SK-N-SH (cell line): ENCODE measurements around the gene TGM2.

ENCODE experiments used
- CHD2 ChIP-seq: fragments of 150-350 bp; IDR thresholded peaks from 2 replicates; pipeline ENCODE4 v1.6.1; 2018; ENCODE audit warnings: low read length; ENCODE audit not compliant: partially characterized antibody
- ELF1 ChIP-seq: IDR thresholded peaks from 2 replicates; pipeline ENCODE4 v1.4.0; 2012
- MXI1 ChIP-seq: IDR thresholded peaks from 2 replicates; pipeline ENCODE4 v1.6.1; 2012; ENCODE audit warnings: mild to moderate bottlenecking, low read depth, low read length, improper control_type of control experiment
- RAD21 ChIP-seq: IDR thresholded peaks from 2 replicates; pipeline ENCODE4 v1.6.1; 2012; ENCODE audit warnings: mild to moderate bottlenecking, low read length
- RCOR1 ChIP-seq: fragments of 150-350 bp; IDR thresholded peaks from 2 replicates; pipeline ENCODE4 v1.6.1; 2017; ENCODE audit warnings: antibody characterized with exemption, low read length
- TF ChIP-seq, protein P1 (sequence below): fragments of 200-600 bp; sonication (generic); IDR thresholded peaks from 2 replicates; pipeline ENCODE4 v1.6.1; 2017; ENCODE audit warnings: antibody characterized with exemption, mild to moderate bottlenecking, moderate library complexity
- TF ChIP-seq, protein P2 (sequence below): fragments of 150-350 bp; IDR thresholded peaks from 2 replicates; pipeline ENCODE4 v1.6.1; 2017; ENCODE audit warnings: antibody characterized with exemption, low read length, low read depth, borderline replicate concordance

DNA sequence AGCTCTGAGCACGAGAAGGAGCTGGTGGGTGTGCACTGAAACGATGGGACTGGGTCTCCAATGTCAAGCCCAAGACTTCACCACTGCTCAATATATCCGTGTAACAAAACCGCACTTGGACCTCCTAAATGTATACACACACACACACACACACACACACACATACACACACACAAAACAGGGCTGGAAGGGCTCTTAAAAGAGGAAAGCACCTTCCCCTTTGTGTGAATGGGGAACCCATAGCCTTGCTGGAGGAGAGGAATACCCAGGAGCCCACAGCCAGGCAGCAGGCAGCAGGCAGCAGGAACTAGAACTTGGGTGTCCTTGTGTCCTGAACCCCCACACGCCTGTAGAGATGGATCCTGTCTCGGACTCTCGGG, 29.8 kb downstream of the TGM2 start:
- TF ChIP-seq RCOR1 (no peak), RAD21 (no peak), CHD2 (no peak), MXI1 (no peak), ELF1 (no peak)
- TF ChIP-seq, protein P1, sequence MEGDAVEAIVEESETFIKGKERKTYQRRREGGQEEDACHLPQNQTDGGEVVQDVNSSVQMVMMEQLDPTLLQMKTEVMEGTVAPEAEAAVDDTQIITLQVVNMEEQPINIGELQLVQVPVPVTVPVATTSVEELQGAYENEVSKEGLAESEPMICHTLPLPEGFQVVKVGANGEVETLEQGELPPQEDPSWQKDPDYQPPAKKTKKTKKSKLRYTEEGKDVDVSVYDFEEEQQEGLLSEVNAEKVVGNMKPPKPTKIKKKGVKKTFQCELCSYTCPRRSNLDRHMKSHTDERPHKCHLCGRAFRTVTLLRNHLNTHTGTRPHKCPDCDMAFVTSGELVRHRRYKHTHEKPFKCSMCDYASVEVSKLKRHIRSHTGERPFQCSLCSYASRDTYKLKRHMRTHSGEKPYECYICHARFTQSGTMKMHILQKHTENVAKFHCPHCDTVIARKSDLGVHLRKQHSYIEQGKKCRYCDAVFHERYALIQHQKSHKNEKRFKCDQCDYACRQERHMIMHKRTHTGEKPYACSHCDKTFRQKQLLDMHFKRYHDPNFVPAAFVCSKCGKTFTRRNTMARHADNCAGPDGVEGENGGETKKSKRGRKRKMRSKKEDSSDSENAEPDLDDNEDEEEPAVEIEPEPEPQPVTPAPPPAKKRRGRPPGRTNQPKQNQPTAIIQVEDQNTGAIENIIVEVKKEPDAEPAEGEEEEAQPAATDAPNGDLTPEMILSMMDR = no peak
- TF ChIP-seq, protein P2, sequence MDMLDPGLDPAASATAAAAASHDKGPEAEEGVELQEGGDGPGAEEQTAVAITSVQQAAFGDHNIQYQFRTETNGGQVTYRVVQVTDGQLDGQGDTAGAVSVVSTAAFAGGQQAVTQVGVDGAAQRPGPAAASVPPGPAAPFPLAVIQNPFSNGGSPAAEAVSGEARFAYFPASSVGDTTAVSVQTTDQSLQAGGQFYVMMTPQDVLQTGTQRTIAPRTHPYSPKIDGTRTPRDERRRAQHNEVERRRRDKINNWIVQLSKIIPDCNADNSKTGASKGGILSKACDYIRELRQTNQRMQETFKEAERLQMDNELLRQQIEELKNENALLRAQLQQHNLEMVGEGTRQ = no peak
